GM19023 (cell line): ENCODE data around the gene ZFP3.
"Not testable (repeated sequence)": the region's sequence is repeated elsewhere in the genome, so short reads cannot be mapped to it uniquely, and the experiment has no call there.

Experiments
- ATAC-seq: cut with Tn5 transposase; IDR thresholded peaks from one replicate; pipeline ENCODE4 v1.9.1; 2021; ENCODE audit warnings: mild to moderate bottlenecking, moderate library complexity; ENCODE audit not compliant: unreplicated experiment

ZFP3 gene

GRCh38 chr17:5077275-5077674 is 992 bp upstream of the ZFP3 start:
- not testable (repeated sequence) for ATAC-seq

GRCh38 chr17:5077781-5078105 is 524 bp upstream of the ZFP3 start:
- no peak for ATAC-seq

GRCh38 chr17:5080591-5080990 is 2.3 kb downstream of the ZFP3 start:
- ATAC-seq, result no peak

- ATAC-seq, result no peak
These were observed 14.1 kb downstream of the ZFP3 start for GRCh38 chr17:5092218-5093010.

GRCh38 chr17:5096731-5097100 is 18.4 kb downstream of the ZFP3 start:
- ATAC-seq, result no peak

GRCh38 chr17:5097101-5097834 is 19.0 kb downstream of the ZFP3 start:
- ATAC-seq, result no peak

- no peak for ATAC-seq
These were observed 21.0 kb downstream of the ZFP3 start for GRCh38 chr17:5099271-5099670.

- no peak for ATAC-seq
These were observed 22.6 kb downstream of the ZFP3 start for GRCh38 chr17:5100832-5101231.

GRCh38 chr17:5110816-5111215 is 32.5 kb downstream of the ZFP3 start:
- no peak for ATAC-seq

- ATAC-seq, result peak; percentile 79
These were observed 33.3 kb downstream of the ZFP3 start, which contains the start of gene ZNF232 for GRCh38 chr17:5111402-5112204. Gene ZNF232 (minus strand): TSS chr17:5111878. CDS start chr17:5111822, 56 bp downstream.

GRCh38 chr17:5115673-5116651 is 37.7 kb downstream of the ZFP3 start, which contains the start of gene USP6:
Gene USP6 (plus strand): TSS chr17:5116032. CDS start chr17:5130368, 14,336 bp downstream.
- ATAC-seq, result no peak

- no peak for ATAC-seq
These were observed 40.0 kb downstream of the ZFP3 start for GRCh38 chr17:5118219-5118618.

GRCh38 chr17:5120036-5120435 is 41.8 kb downstream of the ZFP3 start:
- ATAC-seq, result no peak

- ATAC-seq, result not testable (repeated sequence)
These were observed 42.3 kb downstream of the ZFP3 start for GRCh38 chr17:5120436-5121185.

- no peak for ATAC-seq
These were observed 43.0 kb downstream of the ZFP3 start for GRCh38 chr17:5121186-5121841.

GRCh38 chr17:5122056-5122455 is 43.8 kb downstream of the ZFP3 start:
- not testable (repeated sequence) for ATAC-seq

- ATAC-seq, result no peak
These were observed 44.5 kb downstream of the ZFP3 start for GRCh38 chr17:5122586-5123342.
